Loucy (cell line): Measurements from ENCODE around the gene CIAPIN1.
A peak's percentile ranks its signal among the peaks of the same experiment; 100 is the strongest.
"Not testable (repeated sequence)": the region's sequence is repeated elsewhere in the genome, so short reads cannot be mapped to it uniquely, and the experiment has no call there.

ENCODE experiments used
- H2AFZ ChIP-seq: fragments of 200-600 bp; sonication (generic); 2 replicates; pipeline ENCODE4 v1.6.0; 2016; ENCODE audit warnings: antibody characterized with exemption, mild to moderate bottlenecking, low read length, moderate library complexity
- H3F3A ChIP-seq: fragments of 200-600 bp; 2 replicates; pipeline ENCODE4 v1.6.0; 2016; ENCODE audit warnings: antibody characterized with exemption, low read depth, mild to moderate bottlenecking
- H3K27me3 ChIP-seq: fragments of 200-600 bp; sonication (generic); 2 replicates; pipeline ENCODE4 v1.6.1; 2014; ENCODE audit warnings: low read length, mild to moderate bottlenecking; ENCODE audit not compliant: insufficient read depth, poor library complexity, severe bottlenecking
- H3K36me3 ChIP-seq: fragments of 200-600 bp; sonication (generic); 2 replicates; pipeline ENCODE4 v1.6.1; 2016; ENCODE audit warnings: low read length; ENCODE audit not compliant: insufficient read depth
- H3K4me1 ChIP-seq: fragments of 200-600 bp; sonication (generic); 2 replicates; pipeline ENCODE4 v1.5.1; 2014; ENCODE audit warnings: low read length, mild to moderate bottlenecking; ENCODE audit not compliant: insufficient read depth, poor library complexity, severe bottlenecking
- H3K4me2 ChIP-seq: fragments of 200-600 bp; sonication (generic); 2 replicates; pipeline ENCODE4 v1.6.0; 2014; ENCODE audit warnings: antibody characterized with exemption, low read length, low read depth, mild to moderate bottlenecking; ENCODE audit not compliant: poor library complexity, severe bottlenecking
- H3K4me3 ChIP-seq: fragments of 200-600 bp; sonication (generic); 2 replicates; pipeline ENCODE4 v1.5.1; 2014; ENCODE audit warnings: low read length, mild to moderate bottlenecking, mixed read lengths; ENCODE audit not compliant: poor library complexity, severe bottlenecking
- H3K79me2 ChIP-seq: fragments of 200-600 bp; sonication (generic); 2 replicates; pipeline ENCODE4 v1.6.1; 2014; ENCODE audit warnings: low read length; ENCODE audit not compliant: insufficient read depth
- H3K9ac ChIP-seq: fragments of 200-600 bp; sonication (generic); 2 replicates; pipeline ENCODE4 v1.6.0; 2014; ENCODE audit warnings: mild to moderate bottlenecking, low read depth, low read length, moderate library complexity; ENCODE audit not compliant: poor library complexity, severe bottlenecking
- H3K9me2 ChIP-seq: fragments of 200-600 bp; sonication (generic); replicated peaks from 2 replicates; pipeline ENCODE4 v1.6.1; 2016; ENCODE audit warnings: low read depth, low read length, mixed read lengths
- H3K9me3 ChIP-seq: fragments of 200-600 bp; sonication (generic); 2 replicates; pipeline ENCODE4 v1.6.1; 2014; ENCODE audit warnings: mild to moderate bottlenecking, antibody characterized with exemption, low read length, low read depth; ENCODE audit not compliant: insufficient read depth
- H4K20me1 ChIP-seq: fragments of 200-600 bp; sonication (generic); 2 replicates; pipeline ENCODE4 v1.6.0; 2014; ENCODE audit warnings: antibody characterized with exemption, low read length, mild to moderate bottlenecking; ENCODE audit not compliant: insufficient read depth, poor library complexity, severe bottlenecking
- EZH2phosphoT487 ChIP-seq: fragments of 200-600 bp; IDR thresholded peaks from 2 replicates; pipeline ENCODE4 v1.6.1; 2018; ENCODE audit warnings: antibody characterized with exemption, mild to moderate bottlenecking, moderate library complexity, borderline replicate concordance
- TF ChIP-seq, protein P1 (sequence below): fragments of 200-600 bp; sonication (generic); conservative IDR thresholded peaks from 2 replicates; pipeline ENCODE4 v1.5.1; 2014; ENCODE audit warnings: mild to moderate bottlenecking, antibody characterized with exemption, low read length

CIAPIN1 gene

DNA sequence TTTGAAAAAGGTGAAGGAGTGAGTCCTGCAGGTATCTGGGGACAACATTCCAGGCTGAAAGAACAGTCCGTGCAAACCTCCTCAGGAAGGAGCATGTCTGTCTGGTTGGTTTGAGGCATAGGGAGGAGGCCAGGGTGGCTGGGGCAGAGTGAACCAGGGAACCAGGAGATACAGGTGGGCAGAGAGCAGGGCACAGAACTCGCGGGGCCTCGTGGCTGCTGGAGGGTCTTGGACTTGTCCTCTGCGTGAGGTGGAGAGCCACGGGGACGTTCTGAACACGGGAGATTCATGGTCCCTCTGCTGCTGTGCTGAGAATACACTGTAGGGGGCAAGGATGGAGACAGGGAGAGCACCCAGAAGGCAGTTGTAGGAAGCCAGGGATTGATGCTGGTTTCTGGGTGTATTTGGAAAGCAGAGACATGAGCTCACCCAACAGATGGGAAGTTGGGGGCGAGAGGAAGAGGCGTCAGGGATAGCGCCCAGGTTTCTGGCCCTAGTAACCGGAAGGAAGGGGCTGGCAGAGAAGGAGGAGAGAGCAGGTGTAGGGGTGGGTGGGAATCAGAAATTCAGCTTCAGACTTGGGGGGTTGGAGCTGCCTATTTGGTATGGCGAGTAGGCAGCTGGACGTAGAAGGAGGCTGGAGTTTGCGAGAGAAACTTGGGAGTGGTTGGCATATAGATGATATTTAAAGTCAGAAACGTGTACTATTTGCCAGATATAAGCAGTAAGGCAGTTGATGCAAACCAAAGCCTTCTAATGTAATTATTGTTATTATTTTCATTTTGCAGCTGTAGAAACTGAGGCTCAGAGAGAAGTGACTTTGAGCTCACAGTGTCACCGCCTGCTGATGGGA, 43.0 kb downstream of the CIAPIN1 start, which contains the start of gene CCL17:
Gene CCL17, plus strand, starts transcription at position 803 of the 853 bp plus-strand sequence. CDS start 9,166 bp downstream, outside the sequence.
- no peaks in the 10 kb centered on the region for H4K20me1 ChIP-seq
- no peak within 1 kb of the TSS for H3K4me2 ChIP-seq
- H3K9me3 ChIP-seq = no peaks in the 10 kb centered on the region
- H3K27me3 ChIP-seq = no peaks in the 10 kb centered on the region
- no peak for TF ChIP-seq EZH2phosphoT487
- H3K4me1 ChIP-seq = peaks cover 4% of the 10 kb centered on the region
- no peaks in the 10 kb centered on the region for H3F3A ChIP-seq
- H3K9ac ChIP-seq = no peak within 1 kb of the TSS
- H2AFZ ChIP-seq = 0 out of 2 replicates have a peak within 1 kb of the TSS, but pooled peaks have one; percentile 52
- H3K79me2 ChIP-seq = no peaks in the 10 kb centered on the region
- no peak within 1 kb of the TSS for H3K4me3 ChIP-seq
- no peaks in the 10 kb centered on the region for H3K36me3 ChIP-seq
- no peaks in the 10 kb centered on the region for H3K9me2 ChIP-seq

DNA sequence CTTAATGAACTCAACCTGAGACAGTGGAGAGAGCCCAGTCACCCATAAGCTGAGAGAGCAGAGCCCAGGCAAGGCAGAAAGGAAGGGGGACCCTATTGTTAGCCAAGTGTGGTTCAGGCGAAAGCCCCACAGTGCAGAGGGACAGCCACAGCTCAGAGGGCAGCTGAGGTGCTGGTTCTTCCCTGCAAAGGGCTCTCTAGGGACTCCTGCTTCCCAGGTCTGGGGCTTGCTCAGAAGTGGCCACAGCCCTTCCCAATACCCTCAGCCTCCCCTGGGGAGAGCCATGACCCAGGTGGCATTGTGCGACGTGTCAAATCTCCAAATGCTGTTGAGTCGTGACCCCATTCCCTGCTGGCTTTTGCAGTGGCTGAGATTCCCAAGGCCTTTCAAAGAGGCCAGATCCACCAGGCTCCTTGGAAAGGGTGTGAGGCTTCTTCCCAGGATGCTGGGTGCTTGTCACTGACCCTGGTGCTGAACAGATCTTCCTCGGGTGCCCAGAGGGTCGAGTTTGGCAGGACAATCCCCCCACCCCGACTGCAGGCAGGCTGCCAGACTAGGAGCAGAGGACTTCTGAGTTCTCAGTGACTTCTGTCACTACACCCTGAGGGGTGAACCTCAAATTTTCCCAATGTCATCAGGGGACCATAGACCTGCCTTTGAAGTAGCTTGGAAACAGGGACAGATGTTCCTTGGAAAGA, 45.1 kb downstream of the CIAPIN1 start:
- H3K9me3 ChIP-seq = no peaks in the 10 kb centered on the region
- no peaks in the 10 kb centered on the region for H3K9me2 ChIP-seq
- H4K20me1 ChIP-seq = no peaks in the 10 kb centered on the region
- no peak for TF ChIP-seq EZH2phosphoT487
- TF ChIP-seq, protein P1, sequence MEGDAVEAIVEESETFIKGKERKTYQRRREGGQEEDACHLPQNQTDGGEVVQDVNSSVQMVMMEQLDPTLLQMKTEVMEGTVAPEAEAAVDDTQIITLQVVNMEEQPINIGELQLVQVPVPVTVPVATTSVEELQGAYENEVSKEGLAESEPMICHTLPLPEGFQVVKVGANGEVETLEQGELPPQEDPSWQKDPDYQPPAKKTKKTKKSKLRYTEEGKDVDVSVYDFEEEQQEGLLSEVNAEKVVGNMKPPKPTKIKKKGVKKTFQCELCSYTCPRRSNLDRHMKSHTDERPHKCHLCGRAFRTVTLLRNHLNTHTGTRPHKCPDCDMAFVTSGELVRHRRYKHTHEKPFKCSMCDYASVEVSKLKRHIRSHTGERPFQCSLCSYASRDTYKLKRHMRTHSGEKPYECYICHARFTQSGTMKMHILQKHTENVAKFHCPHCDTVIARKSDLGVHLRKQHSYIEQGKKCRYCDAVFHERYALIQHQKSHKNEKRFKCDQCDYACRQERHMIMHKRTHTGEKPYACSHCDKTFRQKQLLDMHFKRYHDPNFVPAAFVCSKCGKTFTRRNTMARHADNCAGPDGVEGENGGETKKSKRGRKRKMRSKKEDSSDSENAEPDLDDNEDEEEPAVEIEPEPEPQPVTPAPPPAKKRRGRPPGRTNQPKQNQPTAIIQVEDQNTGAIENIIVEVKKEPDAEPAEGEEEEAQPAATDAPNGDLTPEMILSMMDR = no peak
- H3F3A ChIP-seq = no peaks in the 10 kb centered on the region
- H3K79me2 ChIP-seq = no peaks in the 10 kb centered on the region
- no peak overlapping the region for H3K9ac ChIP-seq
- no peak overlapping the region for H3K4me2 ChIP-seq
- H3K27me3 ChIP-seq = no peaks in the 10 kb centered on the region
- peaks cover 4% of the 10 kb centered on the region for H3K4me1 ChIP-seq
- no peaks in the 10 kb centered on the region for H3K36me3 ChIP-seq
- no peak overlapping the region for H2AFZ ChIP-seq
- H3K4me3 ChIP-seq = no peak overlapping the region

DNA sequence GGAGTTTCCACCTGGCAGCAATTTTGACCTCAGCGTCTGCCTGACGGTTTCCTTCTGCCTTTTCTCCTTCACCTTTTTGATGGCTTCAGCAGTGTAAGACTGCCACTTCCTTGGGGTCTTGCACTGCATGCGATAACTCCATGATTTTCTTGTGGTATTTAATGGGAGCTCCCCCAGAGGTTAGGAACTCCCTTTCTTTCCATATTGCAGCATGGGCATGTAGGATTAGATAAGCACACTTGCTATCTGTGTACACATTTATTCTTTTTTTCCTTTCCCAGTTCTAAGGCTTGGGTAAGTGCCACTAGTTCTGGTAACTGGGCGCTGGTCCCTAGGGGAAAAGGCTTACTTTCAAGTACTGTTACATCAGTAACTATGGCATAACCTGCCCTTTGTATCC, 49.7 kb downstream of the CIAPIN1 start:
- not testable (repeated sequence) for H3K27me3 ChIP-seq, H3K9me3 ChIP-seq, H4K20me1 ChIP-seq, H2AFZ ChIP-seq, H3K79me2 ChIP-seq, H3K36me3 ChIP-seq, H3K9me2 ChIP-seq, H3K9ac ChIP-seq, H3K4me3 ChIP-seq, H3K4me1 ChIP-seq, H3F3A ChIP-seq, H3K4me2 ChIP-seq

DNA sequence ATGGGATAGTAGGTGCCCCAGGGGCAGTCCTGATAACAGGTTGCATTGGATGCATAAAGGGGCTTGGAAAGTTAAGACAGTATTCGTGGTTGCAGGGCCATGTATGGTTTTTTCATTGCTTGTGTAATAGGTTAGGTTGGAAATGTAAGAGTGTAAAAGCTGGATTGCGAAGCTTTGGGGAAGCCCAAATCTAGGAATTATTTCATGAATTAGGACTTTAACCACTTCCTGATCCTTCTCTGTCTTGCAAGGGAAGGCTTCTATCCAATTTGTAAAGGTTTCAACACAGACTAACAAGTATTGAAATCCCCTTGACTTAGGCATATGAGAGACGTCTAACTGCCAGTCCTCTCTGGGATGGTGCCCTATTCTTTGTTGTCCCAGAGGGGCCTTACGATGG, 50.4 kb downstream of the CIAPIN1 start:
- H3K9me3 ChIP-seq = no peaks in the 10 kb centered on the region
- no peaks in the 10 kb centered on the region for H3K79me2 ChIP-seq
- TF ChIP-seq, protein P1 = no peak
- TF ChIP-seq EZH2phosphoT487 = no peak

More for the DNA sequence above, 50.4 kb downstream of the CIAPIN1 start:
- no peak overlapping the region for H3K4me2 ChIP-seq
- no peaks in the 10 kb centered on the region for H4K20me1 ChIP-seq
- no peaks in the 10 kb centered on the region for H3K9me2 ChIP-seq
- no peaks in the 10 kb centered on the region for H3K27me3 ChIP-seq
- H3F3A ChIP-seq = no peaks in the 10 kb centered on the region
- no peak overlapping the region for H3K9ac ChIP-seq
- no peaks in the 10 kb centered on the region for H3K4me1 ChIP-seq
- no peak overlapping the region for H2AFZ ChIP-seq
- H3K36me3 ChIP-seq = no peaks in the 10 kb centered on the region
- no peak overlapping the region for H3K4me3 ChIP-seq
